GM12874 (cell line): Measurements from ENCODE around the gene MAD1L1.

Experiments used
- CTCF ChIP-seq: IDR thresholded peaks from 2 replicates; pipeline ENCODE4 v1.5.1; 2011; ENCODE audit warnings: low read depth, mild to moderate bottlenecking, control low read depth, low read length, moderate library complexity; ENCODE audit not compliant: insufficient read depth

Gene MAD1L1

GRCh38 chr7:2008101-2008935 is 224.4 kb downstream of the MAD1L1 start:
- TF ChIP-seq CTCF: no peak

DNA sequence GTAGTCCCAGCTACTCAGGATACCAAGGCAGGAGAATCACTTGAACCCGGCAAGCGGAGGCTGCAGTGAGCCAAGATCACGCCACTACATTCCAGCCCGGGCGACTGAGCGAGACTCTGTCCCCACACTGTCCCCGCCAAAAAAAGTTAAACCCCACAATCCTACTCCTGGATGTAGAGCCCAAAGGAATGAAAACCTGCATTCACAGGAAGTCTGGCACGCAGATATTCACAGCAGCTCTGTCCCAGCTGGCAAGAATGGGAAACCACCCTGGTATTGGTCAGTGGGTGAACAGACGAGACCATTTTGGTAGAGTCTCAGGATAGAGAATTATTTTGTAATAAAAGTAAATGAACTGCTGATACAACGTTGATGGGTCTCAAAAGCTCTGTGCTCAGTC is 225.2 kb downstream of the MAD1L1 start:
- TF ChIP-seq CTCF: no peak

GRCh38 chr7:2006921-2007381 is 225.8 kb downstream of the MAD1L1 start:
- TF ChIP-seq CTCF: no peak

- TF ChIP-seq CTCF: no peak
These were observed 226.4 kb downstream of the MAD1L1 start for GRCh38 chr7:2006231-2006771.

DNA sequence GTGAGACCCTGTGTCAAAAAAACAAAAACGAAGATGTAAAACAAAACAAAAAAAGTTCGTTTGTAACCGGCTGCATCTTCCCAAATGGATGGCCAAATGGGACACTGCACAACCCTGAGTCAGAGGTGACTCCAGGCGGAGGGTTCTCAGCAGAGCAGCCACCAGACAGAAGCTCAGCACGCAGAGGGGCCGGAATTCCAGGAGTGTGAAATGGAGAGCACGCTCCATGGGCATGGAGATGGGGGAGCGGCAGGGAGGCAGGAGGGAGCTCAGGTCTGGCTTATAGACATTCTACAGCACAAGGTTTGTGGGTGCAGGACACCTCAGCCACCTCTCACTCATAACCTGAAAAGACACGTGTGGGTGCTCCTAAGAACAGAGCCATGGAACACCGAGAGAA is 227.0 kb downstream of the MAD1L1 start:
- no peak for TF ChIP-seq CTCF

GRCh38 chr7:2004841-2005725 is 227.7 kb downstream of the MAD1L1 start:
- no peak for TF ChIP-seq CTCF
